Upper lobe of left lung (tissue), 4 donors: ENCODE data around the gene LAMA5.

Source experiments
- CTCF ChIP-seq, 6 experiments: fragments of 450-650 bp in 4 of 6; fragments of 200-600 bp in 2 of 6; sonication (generic) in 2 of 6; IDR thresholded peaks; one replicate each; pipeline ENCODE4 v1.5.1; 2016 to 2019; ENCODE audit warnings: antibody characterized with exemption in 6 of 6
- POLR2A ChIP-seq, 4 donors: fragments of 450-650 bp; IDR thresholded peaks; one replicate each; pipeline ENCODE4 v1.5.1; 2016 to 2017; ENCODE audit warnings: antibody characterized with exemption in 4 of 4, mild to moderate bottlenecking in 2 of 4
- POLR2AphosphoS5 ChIP-seq, 2 donors: sonication (generic); formaldehyde crosslinking; IDR thresholded peaks; one replicate each; pipeline ENCODE4 v1.5.1; 2017; ENCODE audit warnings: antibody characterized with exemption in 2 of 2

GRCh38 chr20:62369815-62370114 is 2.7 kb upstream of the LAMA5 start:
- TF ChIP-seq CTCF (IDR thresholded peaks at IDR 0.05) (no peak), POLR2A (IDR thresholded peaks at IDR 0.05) (no peak), POLR2AphosphoS5 (IDR thresholded peaks at IDR 0.05) (no peak)
